HepG2 (cell line): ENCODE measurements around the gene LRRC17. TPM values are rescaled to one million over a fixed set of nuclear protein-coding genes. Genes with fewer than 3 reads are reported as not detected.

Experiments
- CCAR2 ChIP-seq: fragments of 200-400 bp; formaldehyde crosslinking; optimal IDR thresholded peaks from 2 replicates; pipeline ENCODE3; 2018; ENCODE audit warnings: low read depth, mild to moderate bottlenecking, low read length, moderate library complexity
- CENPBD1 ChIP-seq: sonication (generic); formaldehyde crosslinking; IDR thresholded peaks from 2 replicates; pipeline ENCODE4 v1.8.0; 2022; ENCODE audit warnings: missing genetic modification reagents, low read depth, mild to moderate bottlenecking, borderline replicate concordance
- CREM ChIP-seq, 2 experiments: sonication (generic) in 1 of 2; formaldehyde crosslinking in 1 of 2; IDR thresholded peaks; 2 replicates each; pipeline versions ENCODE4 v1.4.0 to v1.6.1; 2016 to 2020; ENCODE audit warnings: antibody characterized with exemption in 1 of 2, mild to moderate bottlenecking in 1 of 2, missing genetic modification reagents in 1 of 2
- DPF2 ChIP-seq: sonication (generic); formaldehyde crosslinking; IDR thresholded peaks from 2 replicates; pipeline ENCODE4 v1.4.0; 2020; ENCODE audit warnings: mild to moderate bottlenecking, low read depth, missing genetic modification reagents, borderline replicate concordance
- FOXA1 ChIP-seq, 2 experiments: fragments of 450-650 bp in 1 of 2; sonication (generic) in 1 of 2; formaldehyde crosslinking in 1 of 2; IDR thresholded peaks; 2 replicates each; pipeline versions ENCODE4 v1.4.0 to v1.6.1; 2016 to 2020; ENCODE audit warnings: missing genetic modification reagents in 1 of 2
- GPN1 ChIP-seq: sonication (generic); formaldehyde crosslinking; IDR thresholded peaks from 2 replicates; pipeline ENCODE4 v1.5.1; 2020; ENCODE audit warnings: missing genetic modification reagents, borderline replicate concordance
- HCFC1 ChIP-seq: fragments of 150-350 bp; IDR thresholded peaks from 2 replicates; pipeline ENCODE4 v1.6.1; 2014; ENCODE audit warnings: low read depth, low read length
- HNRNPL ChIP-seq: fragments of 200-400 bp; formaldehyde crosslinking; IDR thresholded peaks from 2 replicates; pipeline ENCODE4 v1.6.1; 2017; ENCODE audit warnings: mild to moderate bottlenecking, low read depth, low read length
- ISX ChIP-seq: sonication (generic); formaldehyde crosslinking; conservative IDR thresholded peaks from 2 replicates; pipeline ENCODE4 v1.5.0; 2020; ENCODE audit warnings: missing genetic modification reagents
- MIXL1 ChIP-seq: IDR thresholded peaks from 2 replicates; pipeline ENCODE4 v1.6.1; 2016
- PREB ChIP-seq: sonication (generic); formaldehyde crosslinking; IDR thresholded peaks from 2 replicates; pipeline ENCODE4 v1.4.0; 2020; ENCODE audit warnings: missing genetic modification reagents
- RARA ChIP-seq: IDR thresholded peaks from 2 replicates; pipeline ENCODE4 v1.6.1; 2016; ENCODE audit warnings: missing genetic modification reagents, missing compliant biosample characterization
- RORA ChIP-seq: sonication (generic); formaldehyde crosslinking; IDR thresholded peaks from 2 replicates; pipeline ENCODE4 v1.5.0; 2020; ENCODE audit warnings: mild to moderate bottlenecking, missing genetic modification reagents, moderate library complexity
- SRSF4 ChIP-seq: fragments of 200-400 bp; formaldehyde crosslinking; IDR thresholded peaks from one replicate; pipeline ENCODE4 v1.6.1; 2018; ENCODE audit warnings: mild to moderate bottlenecking, low read depth, low read length, moderate library complexity; ENCODE audit not compliant: poor library complexity, severe bottlenecking
- SUZ12 ChIP-seq: fragments of 150-350 bp; IDR thresholded peaks from 2 replicates; pipeline ENCODE4 v1.6.1; 2014; ENCODE audit warnings: low read depth, low read length
- YY1 ChIP-seq: IDR thresholded peaks from 2 replicates; pipeline ENCODE4 v1.6.1; 2011; ENCODE audit warnings: low read length, low read depth, moderate library complexity, mild to moderate bottlenecking; ENCODE audit not compliant: insufficient read depth, insufficient replicate concordance
- ZBTB8A ChIP-seq: sonication (generic); formaldehyde crosslinking; IDR thresholded peaks from 2 replicates; pipeline ENCODE4 v1.4.0; 2020; ENCODE audit warnings: mild to moderate bottlenecking, low read depth, missing genetic modification reagents, borderline replicate concordance
- ZNF20 ChIP-seq: sonication (generic); formaldehyde crosslinking; IDR thresholded peaks from 2 replicates; pipeline ENCODE4 v1.4.0; 2020; ENCODE audit warnings: mild to moderate bottlenecking, moderate library complexity, missing genetic modification reagents
- ZNF451 ChIP-seq: sonication (generic); formaldehyde crosslinking; IDR thresholded peaks from 2 replicates; pipeline ENCODE4 v1.5.0; 2020; ENCODE audit warnings: mild to moderate bottlenecking, missing genetic modification reagents
- ZNF546 ChIP-seq: sonication (generic); formaldehyde crosslinking; conservative IDR thresholded peaks from 2 replicates; pipeline ENCODE4 v1.8.1; 2023; ENCODE audit warnings: mild to moderate bottlenecking, missing genetic modification reagents
- ZNF639 ChIP-seq: conservative IDR thresholded peaks from 2 replicates; pipeline ENCODE4 v1.6.1; 2018; ENCODE audit warnings: missing genetic modification reagents
- ZNF746 ChIP-seq: sonication (generic); formaldehyde crosslinking; IDR thresholded peaks from 2 replicates; pipeline ENCODE4 v1.8.0; 2022; ENCODE audit warnings: mild to moderate bottlenecking, missing genetic modification reagents
- ZNF75D ChIP-seq: sonication (generic); formaldehyde crosslinking; IDR thresholded peaks from 2 replicates; pipeline ENCODE4 v1.8.1; 2023; ENCODE audit warnings: missing genetic modification reagents, mild to moderate bottlenecking, borderline replicate concordance
- ZNF878 ChIP-seq: sonication (generic); formaldehyde crosslinking; IDR thresholded peaks from 2 replicates; pipeline ENCODE4 v1.8.1; 2023; ENCODE audit warnings: mild to moderate bottlenecking, missing genetic modification reagents, moderate library complexity
- polyA plus RNA-seq, 8 experiments: library from polyadenylated mRNA; depleted of rRNA in 3 of 8; stranded (reverse) in 7 of 8; unstranded in 1 of 8; fragments of >200 nt; fragmentation: Illumina TruSeq in 4 of 8; extraction: Trizol in 4 of 8; gene quantifications; 2 replicates each; pipeline versions ENCODE4 v1.2.1 to v1.2.3, GENCODE V29; 2011 to 2016; ENCODE audit warnings: low read depth in 4 of 8, missing spikeins in 1 of 8, mixed read lengths in 1 of 8; ENCODE audit not compliant: insufficient read depth in 1 of 8
- total RNA-seq, 5 experiments: library from RNA; depleted of rRNA; stranded (reverse); fragments of >200 nt; fragmentation: Illumina TruSeq; extraction: Trizol; gene quantifications; 2 replicates each; pipeline ENCODE4 v1.2.3, GENCODE V29; 2016; ENCODE audit warnings: low read depth in 1 of 5
- TF ChIP-seq, protein P1 (sequence below): sonication (generic); formaldehyde crosslinking; conservative IDR thresholded peaks from 2 replicates; pipeline ENCODE4 v1.4.0; 2020; ENCODE audit warnings: missing genetic modification reagents
- TF ChIP-seq, protein P2 (sequence below): sonication (generic); formaldehyde crosslinking; IDR thresholded peaks from 2 replicates; pipeline ENCODE4 v1.9.0; 2021; ENCODE audit warnings: missing genetic modification reagents, mild to moderate bottlenecking, borderline replicate concordance

Gene LRRC17
- total and polyA plus RNA-seq, 2 of the 13 experiments (the other 11 are each of a cell fraction or from before 2014, with no cell fraction given) = 0.20 to 0.66 TPM

DNA sequence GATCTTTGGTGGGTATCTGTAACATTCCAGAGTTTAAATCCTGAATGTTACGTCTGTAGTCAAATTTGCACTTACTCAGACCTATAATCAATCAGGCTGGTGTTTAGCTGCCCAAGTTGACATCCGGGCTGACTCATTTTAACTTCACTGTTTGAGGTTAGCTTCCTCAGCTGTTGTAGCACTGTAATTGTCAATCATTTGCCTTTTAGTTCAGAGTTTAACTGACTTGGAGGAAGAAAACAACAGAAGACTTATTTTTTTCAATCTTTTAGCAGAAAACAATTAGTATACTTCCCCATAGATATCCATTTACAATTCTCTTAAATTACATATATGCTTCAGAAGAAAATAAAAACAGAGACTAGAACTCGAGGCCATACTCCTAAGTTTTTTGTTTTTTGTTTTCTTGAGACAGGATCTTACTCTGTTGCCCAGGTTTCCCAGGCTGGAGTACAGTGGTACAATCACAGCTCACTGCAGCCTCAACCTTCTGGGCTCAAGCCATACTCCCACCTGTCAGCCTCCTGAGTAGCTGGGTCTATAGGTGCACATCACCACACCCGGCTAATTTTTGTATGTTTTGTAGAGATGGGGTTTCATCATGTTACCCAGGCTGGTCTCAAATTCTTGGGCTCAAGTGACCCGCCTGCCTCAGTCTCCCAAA is 38.5 kb upstream of the LRRC17 start (continued):
- TF ChIP-seq ZNF546 (no peak), ISX (CRISPR knock-in tag) (no peak), DPF2 (CRISPR knock-in tag) (peak; percentile 87), ZNF451 (CRISPR knock-in tag) (no peak), CCAR2 (no peak), SRSF4 (no peak), RARA (CRISPR knock-in tag) (peak; percentile 70), MIXL1 (peak; percentile 83; the same call in 1 of the 2 replicates), PREB (no peak), ZNF639 (no peak), RORA (no peak), ZNF746 (CRISPR knock-in tag) (no peak), ZNF20 (no peak), SUZ12 (no peak), HCFC1 (no peak), GPN1 (CRISPR knock-in tag) (no peak), ZBTB8A (CRISPR knock-in tag) (no peak), ZNF878 (CRISPR knock-in tag) (no peak), HNRNPL (no peak), CENPBD1 (CRISPR knock-in tag) (no peak), YY1 (no peak), FOXA1 (IDR thresholded peaks at IDR 0.05) (no peak), FOXA1 (CRISPR knock-in tag; IDR thresholded peaks at IDR 0.05) (peak; percentile 60), ZNF75D (CRISPR knock-in tag) (no peak), CREM (IDR thresholded peaks at IDR 0.05) (peak; percentile 66), CREM (CRISPR knock-in tag; IDR thresholded peaks at IDR 0.05) (no peak)
- TF ChIP-seq, protein P1, sequence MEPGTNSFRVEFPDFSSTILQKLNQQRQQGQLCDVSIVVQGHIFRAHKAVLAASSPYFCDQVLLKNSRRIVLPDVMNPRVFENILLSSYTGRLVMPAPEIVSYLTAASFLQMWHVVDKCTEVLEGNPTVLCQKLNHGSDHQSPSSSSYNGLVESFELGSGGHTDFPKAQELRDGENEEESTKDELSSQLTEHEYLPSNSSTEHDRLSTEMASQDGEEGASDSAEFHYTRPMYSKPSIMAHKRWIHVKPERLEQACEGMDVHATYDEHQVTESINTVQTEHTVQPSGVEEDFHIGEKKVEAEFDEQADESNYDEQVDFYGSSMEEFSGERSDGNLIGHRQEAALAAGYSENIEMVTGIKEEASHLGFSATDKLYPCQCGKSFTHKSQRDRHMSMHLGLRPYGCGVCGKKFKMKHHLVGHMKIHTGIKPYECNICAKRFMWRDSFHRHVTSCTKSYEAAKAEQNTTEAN (CRISPR knock-in tag) = no peak
- TF ChIP-seq, protein P2, sequence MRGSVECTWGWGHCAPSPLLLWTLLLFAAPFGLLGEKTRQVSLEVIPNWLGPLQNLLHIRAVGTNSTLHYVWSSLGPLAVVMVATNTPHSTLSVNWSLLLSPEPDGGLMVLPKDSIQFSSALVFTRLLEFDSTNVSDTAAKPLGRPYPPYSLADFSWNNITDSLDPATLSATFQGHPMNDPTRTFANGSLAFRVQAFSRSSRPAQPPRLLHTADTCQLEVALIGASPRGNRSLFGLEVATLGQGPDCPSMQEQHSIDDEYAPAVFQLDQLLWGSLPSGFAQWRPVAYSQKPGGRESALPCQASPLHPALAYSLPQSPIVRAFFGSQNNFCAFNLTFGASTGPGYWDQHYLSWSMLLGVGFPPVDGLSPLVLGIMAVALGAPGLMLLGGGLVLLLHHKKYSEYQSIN (CRISPR knock-in tag) = no peak
